Measurements from ENCODE around the gene SLC6A1. TPM values are rescaled to one million over a fixed set of nuclear protein-coding genes. Genes with fewer than 3 reads are reported as not detected.

Gene SLC6A1
- total and polyA plus RNA-seq, 2 of the 8 experiments (the other 6 are each of a cell fraction or from before 2014, with no cell fraction given): 0.30 to 0.63 TPM

DNA sequence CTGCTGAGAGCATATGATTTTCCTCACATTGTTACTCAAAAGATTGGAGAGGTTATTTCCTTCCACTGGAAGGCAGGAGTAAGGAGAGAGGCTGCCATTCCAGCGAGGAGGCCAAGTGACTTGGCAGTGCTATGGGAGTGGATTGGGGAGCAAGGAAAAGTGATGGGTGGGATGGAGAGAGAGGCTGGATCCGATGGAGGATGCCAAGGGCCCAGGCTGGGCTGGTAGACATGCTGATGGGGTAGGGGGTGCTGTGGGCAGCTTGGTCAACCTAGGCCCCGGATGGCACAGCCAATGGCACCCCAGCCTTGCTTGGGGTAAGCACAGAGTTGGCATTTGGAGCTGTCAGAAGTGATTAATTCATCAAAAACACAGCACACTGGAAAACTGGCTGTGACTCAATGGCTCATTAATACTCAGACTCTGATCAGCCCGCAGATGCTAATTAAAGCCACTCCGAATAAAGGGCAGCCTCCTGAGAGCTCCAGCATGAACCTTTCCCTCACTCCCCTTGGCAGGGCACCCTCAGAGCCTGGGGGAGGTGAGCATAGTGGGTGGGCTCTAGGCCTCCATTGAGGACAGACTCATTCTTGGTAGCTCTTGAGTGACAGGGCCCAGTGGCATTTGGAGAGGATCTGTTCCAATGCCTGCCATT, 22.1 kb upstream of the SLC6A1 start:
- Histone ChIP-seq H3K9me3 (ENCODE audit: insufficient read depth in 2 of 2, low read depth in 1 of 2, low read length in 1 of 2) (no peaks in the 10 kb centered on the region), H3K23ac (ENCODE audit: insufficient read length) (no peak overlapping the region), H3K79me1 (ENCODE audit: low read depth, low read length) (no peaks in the 10 kb centered on the region), H3K56ac (replicated peaks; ENCODE audit: insufficient read length, low read depth, low read length) (no peak overlapping the region), H4K5ac (ENCODE audit: insufficient read length, low read depth, low read length) (no peak overlapping the region), H2BK5ac (ENCODE audit: low read depth, low read length) (no peak overlapping the region), H3K27ac (ENCODE audit: low read depth, low read length) (no peak overlapping the region), H3K27me3 (replicated peaks in 1 of 4; ENCODE audit: control insufficient read depth in 3 of 4, extremely low read depth in 1 of 4, insufficient read depth in 3 of 4, low read length in 3 of 4) (no peaks in the 10 kb centered on the region; a peak in 2 of 7 replicates), H3K4me2 (ENCODE audit: insufficient read depth in 1 of 2, low read depth in 2 of 2, low read length in 2 of 2) (no peak overlapping the region), H4K20me1 (replicated peaks in 1 of 2; ENCODE audit: control insufficient read depth in 1 of 2, insufficient read depth in 2 of 2, low read length in 2 of 2) (no peaks in the 10 kb centered on the region), H4K8ac (ENCODE audit: extremely low read depth, insufficient read depth, low read length) (no peak overlapping the region), H3K79me2 (ENCODE audit: control insufficient read depth in 1 of 2, insufficient read depth in 2 of 2, low read length in 2 of 2) (no peaks in the 10 kb centered on the region), H3K4ac (replicated peaks; ENCODE audit: insufficient read length, low read depth, low read length) (no peak overlapping the region), H2BK15ac (ENCODE audit: low read length) (no peak overlapping the region), H4K91ac (replicated peaks; ENCODE audit: insufficient read length, low read length) (no peak overlapping the region), H2AK5ac (ENCODE audit: low read depth, low read length) (no peak overlapping the region), H3K18ac (ENCODE audit: extremely low read depth, low read length) (no peak overlapping the region), H3K9ac (replicated peaks in 1 of 4; ENCODE audit: extremely low read depth in 1 of 4, low read depth in 3 of 4, low read length in 3 of 4) (no peak overlapping the region), H3K4me1 (replicated peaks in 1 of 4; ENCODE audit: control insufficient read depth in 3 of 4, insufficient read depth in 4 of 4, low read length in 3 of 4) (peaks cover 5 to 16% (median 11%) of the 10 kb centered on the region in 4 experiments), H3K14ac (ENCODE audit: insufficient read length) (no peak overlapping the region), H2BK20ac (ENCODE audit: low read length) (0 out of 2 replicates have a peak overlapping the region, but pooled peaks have one; percentile 77), H2BK12ac (ENCODE audit: low read depth, low read length) (no peak overlapping the region), H3K23me2 (ENCODE audit: low read depth, low read length) (no peaks in the 10 kb centered on the region), H2AFZ (ENCODE audit: low read length) (no peak overlapping the region), H3K36me3 (ENCODE audit: control insufficient read depth in 2 of 4, insufficient read depth in 4 of 4, low read length in 3 of 4) (no peaks in the 10 kb centered on the region), H3K4me3 (ENCODE audit: extremely low read depth in 1 of 4, insufficient read depth in 2 of 4, low read depth in 3 of 4, low read length in 4 of 4) (no peak overlapping the region), H2BK120ac (replicated peaks; ENCODE audit: low read depth, low read length) (no peak overlapping the region)
- no peak for TF ChIP-seq KDM5A (IDR thresholded peaks at IDR 0.05; ENCODE audit: low read length)
- TF ChIP-seq NANOG (IDR thresholded peaks at IDR 0.05; ENCODE audit: insufficient read depth, low read depth, low read length, poor library complexity, severe bottlenecking): no peak
- no peak for TF ChIP-seq HDAC2 (IDR thresholded peaks at IDR 0.05; ENCODE audit: borderline replicate concordance in 1 of 2, low read depth in 2 of 2, low read length in 2 of 2)
- TF ChIP-seq EP300 (IDR thresholded peaks at IDR 0.05; ENCODE audit: borderline replicate concordance in 1 of 2, low read depth in 2 of 2, low read length in 2 of 2): no peak
- TF ChIP-seq TBP (IDR thresholded peaks at IDR 0.05; ENCODE audit: low read depth, low read length): no peak
- TF ChIP-seq CHD1 (IDR thresholded peaks at IDR 0.05; ENCODE audit: low read depth, low read length): no peak
- POLR2A ChIA-PET (ENCODE audit: partially characterized antibody): interaction anchor here (1.9 kb wide), 1 partner anchor 16 kb away, joined by 5 read pairs; no protein-coding TSS in a partner anchor
- 92% methylated on average over 5 of the region's 5 CpGs; no CpG with 5 or more reads in 1 of the 2 experiments for WGBS, 2 experiments (ENCODE audit: extremely low coverage in 1 of 2, insufficient coverage in 1 of 2, insufficient read length in 1 of 2, insufficient replicate concordance in 2 of 2, low coverage in 1 of 2, low lambda C conversion rate in 2 of 2, missing lambda C conversion rate in 1 of 2)
- DNase-seq (ENCODE audit: low read depth in 1 of 2, low spot score in 2 of 2): no peak
- FAIRE-seq: no peak
- CTCF ChIA-PET (ENCODE audit: partially characterized antibody): interaction anchor here (0.8 to 9.0 kb wide), 10 partner anchors 10 to 211 kb away, joined by 3 to 62 read pairs (median 6); no protein-coding TSS in a partner anchor

Measured in H1 (cell line).